HEK293 (cell line): Measurements from ENCODE around the gene DPH5.

Experiments
- HIC1 ChIP-seq: fragments of 450-650 bp; formaldehyde crosslinking; IDR thresholded peaks from 2 replicates; pipeline ENCODE4 v1.5.1; 2016; ENCODE audit warnings: missing biosample characterization, missing genetic modification characterization
- ZBTB49 ChIP-seq: fragments of 450-650 bp; formaldehyde crosslinking; IDR thresholded peaks from 2 replicates; pipeline ENCODE4 v1.5.1; 2016; ENCODE audit warnings: missing biosample characterization, missing genetic modification characterization, low read depth
- ZNF112 ChIP-seq: fragments of 450-650 bp; formaldehyde crosslinking; IDR thresholded peaks from 2 replicates; pipeline ENCODE4 v1.5.0; 2017; ENCODE audit warnings: missing biosample characterization, missing genetic modification characterization
- ZNF292 ChIP-seq: fragments of 450-650 bp; formaldehyde crosslinking; IDR thresholded peaks from 2 replicates; pipeline ENCODE4 v1.5.1; 2016; ENCODE audit warnings: low read depth, missing biosample characterization, missing genetic modification characterization, borderline replicate concordance
- ZNF530 ChIP-seq: fragments of 450-650 bp; formaldehyde crosslinking; IDR thresholded peaks from 2 replicates; pipeline ENCODE4 v1.5.1; 2016; ENCODE audit warnings: low read depth, missing biosample characterization, missing genetic modification characterization

GRCh38 chr1:101050869-101051268 is 25.3 kb upstream of the DPH5 start:
- no peak for TF ChIP-seq ZNF530 (tag by site-specific recombination)
- TF ChIP-seq ZBTB49 (tag by site-specific recombination) = no peak
- TF ChIP-seq ZNF112 (tag by site-specific recombination) = no peak
- no peak for TF ChIP-seq HIC1 (tag by site-specific recombination)
- TF ChIP-seq ZNF292 = no peak
